ENCODE data around the gene AMPD3. TPM values are rescaled to one million over a fixed set of nuclear protein-coding genes. Genes with fewer than 3 reads are reported as not detected.

AMPD3 gene
- total RNA-seq, 1 donor from 2014 or later, result 9.8 TPM

DNA sequence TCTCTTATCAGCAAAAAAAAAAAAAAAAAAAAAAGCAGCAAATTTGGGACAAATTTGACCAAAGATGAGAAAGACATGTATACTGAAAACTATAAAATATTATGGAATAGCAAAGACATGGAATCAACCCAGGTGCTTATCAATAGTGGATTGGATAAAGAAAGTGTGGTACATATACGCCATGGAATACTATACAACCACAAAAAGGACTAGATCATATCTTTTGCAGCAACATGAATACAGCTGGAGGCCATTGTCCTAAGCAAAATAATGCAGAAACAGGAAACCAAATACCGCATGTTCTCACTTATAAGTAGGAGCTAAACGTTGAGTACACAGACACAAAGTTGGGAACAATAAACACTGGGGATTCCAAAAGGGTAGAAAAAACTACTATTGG lies 87.7 kb downstream of the AMPD3 start:
- no peaks in the 10 kb centered on the region for H3K27me3 ChIP-seq (ENCODE audit: low read depth)
- no peaks in the 10 kb centered on the region for H3K36me3 ChIP-seq
- TF ChIP-seq, protein P1, sequence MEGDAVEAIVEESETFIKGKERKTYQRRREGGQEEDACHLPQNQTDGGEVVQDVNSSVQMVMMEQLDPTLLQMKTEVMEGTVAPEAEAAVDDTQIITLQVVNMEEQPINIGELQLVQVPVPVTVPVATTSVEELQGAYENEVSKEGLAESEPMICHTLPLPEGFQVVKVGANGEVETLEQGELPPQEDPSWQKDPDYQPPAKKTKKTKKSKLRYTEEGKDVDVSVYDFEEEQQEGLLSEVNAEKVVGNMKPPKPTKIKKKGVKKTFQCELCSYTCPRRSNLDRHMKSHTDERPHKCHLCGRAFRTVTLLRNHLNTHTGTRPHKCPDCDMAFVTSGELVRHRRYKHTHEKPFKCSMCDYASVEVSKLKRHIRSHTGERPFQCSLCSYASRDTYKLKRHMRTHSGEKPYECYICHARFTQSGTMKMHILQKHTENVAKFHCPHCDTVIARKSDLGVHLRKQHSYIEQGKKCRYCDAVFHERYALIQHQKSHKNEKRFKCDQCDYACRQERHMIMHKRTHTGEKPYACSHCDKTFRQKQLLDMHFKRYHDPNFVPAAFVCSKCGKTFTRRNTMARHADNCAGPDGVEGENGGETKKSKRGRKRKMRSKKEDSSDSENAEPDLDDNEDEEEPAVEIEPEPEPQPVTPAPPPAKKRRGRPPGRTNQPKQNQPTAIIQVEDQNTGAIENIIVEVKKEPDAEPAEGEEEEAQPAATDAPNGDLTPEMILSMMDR (IDR thresholded peaks at IDR 0.05), result no peak
- no peak for ATAC-seq
- no peaks in the 10 kb centered on the region for H3K9me3 ChIP-seq
- no peak overlapping the region for H3K27ac ChIP-seq
- no peak for DNase-seq
- intact Hi-C loops (cut with DNase I), result no loop called here
- peaks cover 9% of the 10 kb centered on the region for H3K4me1 ChIP-seq
- no peak overlapping the region for H3K4me3 ChIP-seq

DNA sequence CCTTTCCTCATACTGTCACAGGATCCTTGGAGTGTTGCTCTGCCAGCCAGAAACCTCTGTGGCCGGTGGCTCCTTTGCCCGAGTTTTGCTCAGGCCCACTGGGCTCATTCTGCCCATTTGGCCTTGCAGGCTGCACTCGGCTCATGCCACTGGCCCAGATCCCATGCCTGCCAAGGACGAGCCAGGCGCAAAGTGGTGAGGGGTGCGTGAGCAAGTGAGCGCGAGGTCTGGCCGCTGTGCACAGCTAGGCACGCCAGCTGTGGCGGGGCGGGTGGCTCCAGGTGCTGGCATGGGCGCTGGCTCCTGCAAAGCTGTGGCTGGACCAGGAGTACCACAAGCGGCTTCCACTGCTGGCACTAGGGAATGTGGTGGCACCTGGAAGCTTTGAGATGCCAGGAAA lies 88.7 kb downstream of the AMPD3 start:
- intact Hi-C loops (cut with DNase I), result no loop called here
- TF ChIP-seq, protein P1 (IDR thresholded peaks at IDR 0.05), result no peak
- no peak for DNase-seq

DNA sequence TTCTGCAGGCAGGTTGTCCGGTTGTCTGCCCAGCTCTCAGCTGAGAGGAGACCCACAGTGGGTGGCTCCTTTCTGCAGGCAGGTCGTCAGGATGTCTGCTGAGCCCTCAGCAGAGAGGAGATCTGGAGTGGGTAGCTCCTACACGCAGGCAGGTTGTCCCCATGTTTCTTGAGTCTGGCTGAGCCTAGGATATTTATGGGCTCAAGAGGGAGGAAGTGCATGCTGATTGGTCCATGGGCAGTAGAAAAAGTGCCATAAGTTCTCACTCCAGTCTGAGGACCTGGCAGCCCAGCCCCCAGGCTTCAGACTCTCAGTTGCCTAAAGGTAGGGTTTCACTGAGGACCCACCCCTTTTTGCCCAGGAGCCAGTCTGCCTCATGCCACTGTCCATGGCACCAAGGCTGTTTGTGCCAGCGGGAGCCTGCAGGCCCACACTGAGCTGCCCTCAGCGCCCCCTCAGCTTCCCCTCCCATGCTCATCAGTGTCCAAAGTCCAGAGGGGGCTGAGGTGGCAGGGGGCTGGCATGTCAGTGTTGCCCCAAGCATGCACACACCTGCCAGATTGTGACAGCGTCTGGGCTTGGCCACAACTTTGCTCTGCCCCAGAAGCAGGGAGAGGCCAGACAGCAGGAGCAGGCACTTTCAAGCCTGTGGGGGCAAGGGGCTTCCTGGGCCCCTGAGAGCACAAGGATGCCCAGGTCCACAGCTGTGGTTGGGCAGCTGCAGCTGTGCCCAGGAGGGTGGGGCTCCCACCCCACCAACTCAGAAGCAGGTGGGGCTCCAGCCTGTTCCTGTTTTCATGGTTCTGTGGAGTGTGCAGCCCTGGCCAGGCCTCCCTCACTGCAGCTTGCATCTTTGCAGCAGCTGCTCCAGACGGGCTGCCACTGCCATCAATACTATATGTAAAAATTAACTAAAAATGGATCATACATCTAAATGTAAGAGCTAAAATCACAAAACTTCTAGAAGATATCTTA lies 89.7 kb downstream of the AMPD3 start:
- Histone ChIP-seq H3K36me3 (no peaks in the 10 kb centered on the region), H3K4me3 (no peak overlapping the region), H3K9me3 (no peaks in the 10 kb centered on the region), H3K27me3 (ENCODE audit: low read depth) (no peaks in the 10 kb centered on the region), H3K4me1 (peaks cover 6% of the 10 kb centered on the region), H3K27ac (no peak overlapping the region)
- no peak for ATAC-seq
- TF ChIP-seq, protein P1 (IDR thresholded peaks at IDR 0.05), result no peak
- no peak for DNase-seq
- intact Hi-C loops (cut with DNase I), result no loop called here

More for the DNA sequence above, 88.7 kb downstream of the AMPD3 start:
- no peaks in the 10 kb centered on the region for H3K9me3 ChIP-seq
- no peak overlapping the region for H3K27ac ChIP-seq
- no peak overlapping the region for H3K4me3 ChIP-seq
- H3K4me1 ChIP-seq, result peaks cover 9% of the 10 kb centered on the region
- H3K27me3 ChIP-seq (ENCODE audit: low read depth), result no peaks in the 10 kb centered on the region
- no peak for ATAC-seq
- H3K36me3 ChIP-seq, result no peaks in the 10 kb centered on the region

DNA sequence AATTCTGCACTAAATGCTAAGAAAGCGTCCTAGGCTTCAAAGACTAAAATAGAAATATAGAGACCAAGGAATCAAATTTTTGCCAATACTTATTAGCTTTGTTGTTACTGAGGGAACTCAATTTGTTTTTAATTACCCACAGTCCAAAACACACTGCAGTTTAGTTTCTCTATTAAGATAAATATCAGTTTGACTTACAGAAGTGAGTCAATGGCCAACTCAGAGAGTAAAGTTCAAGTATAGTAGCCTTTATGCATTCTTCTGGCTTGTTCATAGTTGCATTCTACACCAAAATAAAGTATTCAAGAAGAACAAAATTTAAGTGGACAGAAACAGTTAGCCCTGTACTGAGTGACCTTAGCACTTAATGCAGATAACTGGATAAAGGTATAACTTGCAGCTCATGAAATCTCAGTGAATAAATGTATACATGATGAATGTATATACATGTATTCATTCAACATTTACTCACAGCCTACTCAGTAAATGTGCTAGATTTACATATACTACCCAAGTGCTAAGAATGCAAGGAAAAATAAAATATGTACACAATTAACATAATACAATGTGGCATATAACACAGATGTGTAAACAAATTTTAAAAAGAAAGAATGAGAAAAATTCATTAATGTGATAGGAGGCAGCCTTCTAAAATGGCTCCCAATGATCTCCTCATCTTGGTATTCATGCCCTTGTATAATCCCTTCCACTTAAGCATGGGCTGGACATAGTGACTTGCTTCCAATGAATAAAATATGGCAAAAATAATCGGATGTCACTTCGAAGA lies 95.6 kb downstream of the AMPD3 start:
- Histone ChIP-seq H3K4me1 (no peaks in the 10 kb centered on the region), H3K27me3 (ENCODE audit: low read depth) (no peaks in the 10 kb centered on the region), H3K4me3 (no peak overlapping the region), H3K36me3 (no peaks in the 10 kb centered on the region), H3K27ac (no peak overlapping the region), H3K9me3 (peaks cover 2% of the 10 kb centered on the region)
- intact Hi-C loops (cut with DNase I), result no loop called here
- no peak for DNase-seq
- ATAC-seq, result no peak
- TF ChIP-seq, protein P1 (IDR thresholded peaks at IDR 0.05), result no peak

DNA sequence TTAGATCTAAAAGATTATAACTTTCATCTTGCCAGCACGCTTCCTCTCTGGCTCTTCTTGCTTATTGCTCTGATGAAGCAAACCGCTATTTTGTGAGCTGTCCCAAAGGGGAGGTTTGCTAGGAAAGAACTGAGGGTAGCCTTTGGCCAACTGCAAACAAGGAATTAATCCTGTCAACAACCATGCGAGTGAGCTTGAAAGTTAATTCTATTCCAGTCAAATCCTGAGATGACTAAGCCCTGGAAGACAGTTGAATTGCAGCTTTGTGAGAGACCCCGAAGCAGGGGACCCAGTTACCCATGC lies 96.2 kb downstream of the AMPD3 start:
- ATAC-seq, result no peak
- no peak overlapping the region for H3K27ac ChIP-seq
- H3K4me3 ChIP-seq, result no peak overlapping the region
- intact Hi-C loops (cut with DNase I), result no loop called here
- no peaks in the 10 kb centered on the region for H3K4me1 ChIP-seq
- TF ChIP-seq, protein P1 (IDR thresholded peaks at IDR 0.05), result no peak
- H3K27me3 ChIP-seq (ENCODE audit: low read depth), result no peaks in the 10 kb centered on the region
- no peak for DNase-seq
- peaks cover 2% of the 10 kb centered on the region for H3K9me3 ChIP-seq
- no peaks in the 10 kb centered on the region for H3K36me3 ChIP-seq

All from lower lobe of right lung (tissue), 2 donors.